HT1080 (cell line): ENCODE data around the gene DIDO1. TPM values are rescaled to one million over a fixed set of nuclear protein-coding genes. Genes with fewer than 3 reads are reported as not detected.
"Not testable (repeated sequence)": the region's sequence is repeated elsewhere in the genome, so short reads cannot be mapped to it uniquely, and the experiment has no call there.

ENCODE experiments used
- DNase-seq: peaks from one replicate; pipeline ENCODE4 v3.0.0-alpha.2; 2015; ENCODE audit warnings: low read depth
- total RNA-seq: library from RNA; depleted of rRNA; stranded (reverse); fragments of >200 nt; shearing (Covaris generic); gene quantifications from 2 replicates; pipeline ENCODE4 v1.2.3, GENCODE V29; 2014

Gene DIDO1
- total RNA-seq, 1 experiment from 2014 or later, result 31.1 TPM

- DNase-seq, result no peak
Measured at GRCh38 chr20:62858058-62858830, 68.1 kb downstream of the DIDO1 start.

GRCh38 chr20:62856931-62857619 is 69.2 kb downstream of the DIDO1 start:
- no peak for DNase-seq

- no peak for DNase-seq
Measured at GRCh38 chr20:62855120-62855519, 71.2 kb downstream of the DIDO1 start.

- no peak for DNase-seq
Measured at GRCh38 chr20:62854121-62854520, 72.2 kb downstream of the DIDO1 start.

DNA sequence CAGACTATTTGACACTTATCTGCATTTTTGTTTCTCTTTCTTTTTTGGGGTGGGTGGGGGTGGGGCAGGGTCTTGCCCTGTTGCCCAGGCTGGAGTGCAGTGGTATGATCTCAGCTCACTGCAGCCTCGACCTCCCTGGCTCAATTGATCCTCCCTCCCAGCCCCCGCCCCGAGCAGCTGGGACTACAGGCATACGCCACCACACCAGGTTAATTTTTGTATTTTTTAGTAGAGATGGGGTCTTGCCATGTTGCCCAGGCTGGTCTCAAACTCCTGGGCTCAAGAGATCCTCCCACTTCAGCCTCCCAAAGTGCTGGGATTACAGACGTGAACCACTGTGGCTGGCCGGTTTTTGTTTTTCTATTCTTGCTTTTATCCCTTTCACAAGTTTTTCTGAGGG is 73.0 kb downstream of the DIDO1 start:
- not testable (repeated sequence) for DNase-seq

DNA sequence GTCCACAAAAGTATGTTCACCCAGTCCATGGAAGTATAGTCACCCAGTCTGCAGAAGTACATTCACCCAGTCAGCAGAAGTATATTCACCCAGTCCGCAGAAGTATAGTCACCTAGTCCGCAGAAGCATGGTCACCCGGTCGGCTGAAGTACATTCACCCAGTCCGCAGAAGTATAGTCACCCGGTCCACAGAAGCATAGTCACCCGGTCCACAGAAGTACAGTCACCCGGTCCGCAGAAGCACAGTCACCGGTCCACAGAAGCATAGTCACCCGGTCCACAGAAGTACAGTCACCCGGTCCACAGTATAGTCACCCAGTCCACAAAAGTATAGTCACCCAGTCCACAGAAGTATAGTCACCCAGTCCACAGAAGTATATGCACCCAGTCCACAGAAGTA is 73.5 kb downstream of the DIDO1 start:
- DNase-seq, result no peak

DNA sequence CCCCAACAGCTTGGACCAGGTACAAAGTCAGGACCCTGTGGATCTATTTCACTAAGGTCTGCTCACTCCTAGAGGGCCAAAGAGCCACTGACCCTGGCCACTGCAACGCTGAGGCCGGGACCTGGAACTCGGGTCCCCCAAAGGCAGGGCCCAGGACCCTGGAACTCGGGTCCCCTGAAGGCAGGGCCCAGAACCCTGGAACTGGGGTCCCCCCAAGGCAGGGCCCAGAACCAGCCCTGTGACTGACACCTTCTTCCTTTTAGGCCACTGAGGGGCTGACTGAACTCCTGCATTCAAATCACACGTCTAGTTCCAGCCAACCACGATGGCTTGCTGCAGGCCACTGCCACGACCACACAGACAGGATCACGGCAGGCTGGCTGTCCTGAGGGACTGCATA is 74.1 kb downstream of the DIDO1 start:
- no peak for DNase-seq

DNA sequence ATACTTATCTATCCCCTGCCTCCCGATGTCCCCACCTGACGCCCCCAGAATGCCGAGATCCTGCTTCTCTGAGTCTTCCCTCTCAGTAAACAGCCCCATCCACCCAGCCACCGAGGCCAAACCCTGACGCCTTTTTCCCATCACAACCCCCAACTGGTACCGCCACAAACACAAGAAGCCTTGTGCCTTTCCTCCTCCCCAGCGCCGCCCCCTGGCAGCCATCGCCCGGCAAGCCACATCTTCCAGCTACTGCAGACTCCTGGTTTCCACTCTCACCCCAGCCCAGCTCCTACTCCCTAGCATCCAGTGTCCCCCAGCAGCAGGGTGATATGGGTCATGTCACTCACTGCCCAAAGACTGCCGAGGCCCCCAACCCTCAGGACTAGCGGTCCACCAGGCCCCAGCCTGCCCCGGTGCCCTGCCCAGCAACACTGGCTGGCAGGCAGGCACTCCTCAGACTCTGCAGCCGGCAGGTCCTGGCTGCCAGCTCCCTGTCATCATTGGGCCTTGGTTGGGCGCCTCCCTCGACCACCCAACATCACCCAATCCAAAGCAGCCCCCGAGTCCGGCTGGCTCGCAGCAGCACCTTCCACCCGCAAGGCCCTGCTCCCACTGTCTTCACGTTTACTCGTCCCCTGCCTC is 75.9 kb downstream of the DIDO1 start:
- no peak for DNase-seq

- no peak for DNase-seq
Measured at GRCh38 chr20:62849431-62849830, 76.9 kb downstream of the DIDO1 start.

DNA sequence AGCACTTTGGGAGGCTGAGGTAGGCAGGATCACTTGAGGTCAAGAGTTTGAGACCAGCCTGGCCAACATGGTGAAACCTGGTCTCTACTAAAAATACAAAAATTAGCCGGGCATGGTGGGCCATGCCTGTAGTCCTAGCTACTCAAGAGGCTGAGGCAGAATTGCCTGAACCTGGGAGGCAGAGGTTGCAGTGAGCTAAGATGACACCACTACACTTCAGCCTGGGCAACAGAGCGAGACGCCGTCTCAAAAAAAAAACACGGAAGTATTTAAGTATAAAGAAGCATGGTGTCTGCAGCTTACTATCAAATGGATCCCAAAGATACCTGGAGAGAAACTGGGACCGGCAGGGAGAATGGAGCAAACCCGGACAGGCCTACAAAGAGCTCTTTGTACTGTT is 77.4 kb downstream of the DIDO1 start:
- DNase-seq, result not testable (repeated sequence)

GRCh38 chr20:62846166-62846890 is 80.0 kb downstream of the DIDO1 start:
- DNase-seq, result no peak

- no peak for DNase-seq
Measured at GRCh38 chr20:62845416-62846160, 80.7 kb downstream of the DIDO1 start.

GRCh38 chr20:62844182-62844581 is 82.1 kb downstream of the DIDO1 start:
- no peak for DNase-seq

GRCh38 chr20:62843656-62844055 is 82.6 kb downstream of the DIDO1 start:
- no peak for DNase-seq

DNA sequence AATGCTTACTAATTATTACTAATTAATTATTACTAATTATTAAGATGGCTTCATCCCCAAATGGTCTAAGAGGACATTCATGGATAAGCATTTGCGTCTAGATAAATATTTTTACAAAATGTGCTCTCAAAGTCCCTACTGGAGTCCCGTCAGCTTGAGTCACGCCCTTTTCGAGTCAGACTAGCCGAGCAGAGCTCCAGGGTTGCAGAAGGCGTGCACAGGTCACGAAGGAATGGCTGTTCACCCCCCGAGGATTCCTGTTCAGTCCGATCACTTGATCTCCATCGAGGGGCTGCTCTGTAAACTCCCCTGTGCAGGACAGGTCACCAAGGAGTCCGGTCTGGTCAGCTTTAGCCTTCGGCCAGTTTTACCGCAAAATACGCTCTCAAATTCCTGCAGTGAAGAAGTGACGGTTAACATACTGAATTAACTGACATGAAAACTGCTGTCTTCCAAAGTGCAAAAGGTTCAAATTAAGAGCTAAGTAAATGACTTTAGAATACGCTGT is 84.5 kb downstream of the DIDO1 start:
- DNase-seq, result no peak

- DNase-seq, result no peak
Measured at GRCh38 chr20:62840244-62841197, 85.8 kb downstream of the DIDO1 start.

- DNase-seq, result no peak
Measured at GRCh38 chr20:62839816-62840215, 86.5 kb downstream of the DIDO1 start.

GRCh38 chr20:62839261-62839660 is 87.0 kb downstream of the DIDO1 start:
- DNase-seq, result no peak

DNA sequence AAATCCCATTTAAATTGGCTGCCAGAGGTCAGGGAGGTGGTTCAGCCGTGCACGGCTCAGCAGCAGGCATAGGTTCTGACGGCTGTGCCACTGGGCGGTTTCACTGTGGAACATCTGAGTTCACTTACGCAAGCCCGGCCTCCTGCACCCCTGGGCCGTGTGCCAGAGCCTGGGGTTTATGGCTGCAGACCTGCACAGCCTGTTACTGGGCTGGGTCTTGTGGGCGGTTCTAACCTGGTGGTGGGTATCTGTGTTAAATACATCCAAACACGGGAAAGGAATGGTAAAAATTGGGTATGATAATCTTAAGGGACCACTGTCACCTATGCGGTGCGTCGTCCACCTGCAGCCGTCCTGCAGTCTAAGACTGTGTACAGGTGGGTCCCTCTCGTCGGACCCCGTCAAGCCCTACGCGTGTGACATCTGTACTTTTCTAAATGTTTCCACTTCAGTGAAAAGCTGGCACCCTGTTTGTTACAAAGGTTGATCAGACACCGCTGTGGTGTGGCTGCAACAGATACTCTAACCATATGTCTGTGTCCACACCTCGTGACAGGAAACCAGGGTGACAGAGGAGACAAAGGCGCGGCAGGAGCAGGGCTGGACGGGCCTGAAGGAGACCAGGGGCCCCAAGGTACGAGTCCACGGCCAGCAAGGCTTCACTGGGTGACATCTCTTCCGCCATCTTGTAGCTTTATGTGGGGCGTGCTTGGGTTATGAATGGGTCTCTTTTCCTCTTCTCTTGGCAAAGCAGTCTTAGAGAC is 88.0 kb downstream of the DIDO1 start:
- DNase-seq, result no peak
